GM21447 (cell line): Measurements from ENCODE around the gene ALKBH4.
"Not testable (repeated sequence)": the region's sequence is repeated elsewhere in the genome, so short reads cannot be mapped to it uniquely, and the experiment has no call there.

Experiments
- ATAC-seq: cut with Tn5 transposase; IDR thresholded peaks from one replicate; pipeline ENCODE4 v1.9.1; 2021; ENCODE audit not compliant: unreplicated experiment

ALKBH4 gene, protein sequence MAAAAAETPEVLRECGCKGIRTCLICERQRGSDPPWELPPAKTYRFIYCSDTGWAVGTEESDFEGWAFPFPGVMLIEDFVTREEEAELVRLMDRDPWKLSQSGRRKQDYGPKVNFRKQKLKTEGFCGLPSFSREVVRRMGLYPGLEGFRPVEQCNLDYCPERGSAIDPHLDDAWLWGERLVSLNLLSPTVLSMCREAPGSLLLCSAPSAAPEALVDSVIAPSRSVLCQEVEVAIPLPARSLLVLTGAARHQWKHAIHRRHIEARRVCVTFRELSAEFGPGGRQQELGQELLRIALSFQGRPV

DNA sequence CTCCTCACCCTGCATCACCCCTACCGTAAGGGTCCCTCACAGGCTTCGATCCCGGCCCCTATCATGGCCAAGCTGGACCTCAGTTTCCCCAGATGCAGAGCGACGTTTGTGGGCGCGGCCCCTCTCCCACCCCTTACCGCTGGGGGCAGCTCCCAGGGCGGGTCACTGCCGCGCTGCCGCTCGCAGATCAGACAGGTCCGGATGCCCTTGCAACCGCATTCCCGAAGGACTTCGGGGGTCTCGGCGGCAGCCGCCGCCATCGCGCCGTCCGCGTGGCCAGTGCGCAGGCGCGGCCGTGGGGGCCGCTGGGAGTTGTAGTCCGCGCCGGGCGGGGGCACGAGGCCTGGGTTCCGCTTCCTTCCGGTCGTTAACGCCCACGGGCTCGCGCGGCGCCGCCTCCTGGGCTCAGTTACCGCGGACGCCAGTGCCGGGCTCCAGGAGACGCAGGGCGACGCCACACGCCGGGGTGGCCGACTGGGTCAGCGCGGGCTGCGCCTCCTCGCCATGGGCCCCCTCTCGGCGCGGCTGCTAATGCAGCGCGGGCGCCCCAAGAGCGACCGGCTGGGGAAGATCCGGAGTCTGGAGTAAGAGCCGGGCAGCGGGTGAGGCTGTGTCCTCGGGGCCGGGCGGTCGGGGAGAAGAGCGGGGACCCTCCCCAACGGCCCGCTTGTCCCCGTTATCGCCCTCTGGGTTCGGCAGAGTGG is at the start of gene ALKBH4, which contains the start of gene LRWD1:
Gene ALKBH4 (minus strand): TSS at position 287 of the 704 bp plus-strand sequence. CDS start 27 bp downstream, at position 260.
Gene LRWD1 (plus strand): TSS at position 408 of the 704 bp plus-strand sequence. CDS start 97 bp downstream, at position 505.
- peak; percentile 88 for ATAC-seq

DNA sequence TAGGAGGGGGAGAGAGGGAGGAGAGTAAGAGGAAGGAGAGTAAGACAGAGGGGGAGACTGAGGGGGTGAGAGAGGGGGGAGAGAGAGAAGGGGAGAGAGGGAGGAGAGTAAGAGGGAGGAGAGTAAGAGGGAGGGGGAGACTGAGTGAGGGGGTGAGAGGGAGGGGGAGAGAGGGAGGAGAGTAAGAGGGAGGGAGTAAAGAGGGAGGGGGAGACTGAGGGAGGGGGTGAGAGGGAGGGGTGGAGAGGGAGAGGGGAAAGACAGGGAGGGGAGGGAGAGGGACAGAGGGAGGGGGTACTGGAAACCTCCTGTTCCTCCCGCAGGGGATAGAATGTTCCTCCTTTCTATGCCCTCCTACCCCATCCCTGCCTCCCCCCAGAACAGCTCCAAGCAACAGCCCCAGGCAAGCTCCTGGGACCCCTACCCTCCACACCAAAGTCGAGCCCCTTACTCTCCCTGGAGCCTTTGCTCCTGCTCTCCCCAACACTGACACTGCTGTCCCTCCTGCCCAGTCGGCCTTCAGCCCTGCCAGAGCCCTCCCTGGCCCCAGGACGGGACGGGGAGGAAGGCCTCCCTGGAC is 48.1 kb upstream of the ALKBH4 start:
- not testable (repeated sequence) for ATAC-seq

DNA sequence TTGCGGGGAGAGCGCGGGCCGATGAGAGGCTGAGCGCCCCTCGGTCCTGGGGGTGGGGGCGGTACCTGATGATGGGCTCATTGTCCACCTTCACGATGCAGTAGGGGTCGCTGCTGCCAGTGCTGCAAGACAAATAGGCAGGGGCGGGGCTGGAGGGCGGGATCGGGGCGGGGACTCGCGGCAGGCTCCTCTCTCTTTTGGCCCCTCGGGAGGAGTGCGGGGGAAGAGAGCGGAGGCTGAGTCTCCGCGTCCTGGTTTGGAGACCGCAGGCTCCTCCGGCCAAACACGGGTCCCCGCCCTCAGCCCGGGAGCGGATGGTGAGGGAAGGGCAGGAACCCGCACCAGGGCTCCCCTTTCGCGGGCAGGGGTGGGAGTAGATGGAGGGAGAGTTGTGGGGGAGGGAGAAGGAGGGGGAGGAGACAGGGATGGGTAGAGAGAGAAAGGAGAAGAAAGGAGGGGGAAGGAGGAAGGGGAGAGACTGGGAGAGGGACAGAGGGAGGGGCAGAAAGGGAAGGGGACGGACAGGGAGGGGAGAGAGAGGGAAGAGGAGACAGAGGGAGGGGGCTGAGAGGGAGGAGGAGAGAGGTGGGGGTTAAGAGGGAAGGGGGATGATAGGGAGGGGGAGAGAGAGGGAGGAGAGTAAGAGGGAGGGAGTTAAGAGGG is 47.3 kb upstream of the ALKBH4 start:
- ATAC-seq = peak; percentile 34

DNA sequence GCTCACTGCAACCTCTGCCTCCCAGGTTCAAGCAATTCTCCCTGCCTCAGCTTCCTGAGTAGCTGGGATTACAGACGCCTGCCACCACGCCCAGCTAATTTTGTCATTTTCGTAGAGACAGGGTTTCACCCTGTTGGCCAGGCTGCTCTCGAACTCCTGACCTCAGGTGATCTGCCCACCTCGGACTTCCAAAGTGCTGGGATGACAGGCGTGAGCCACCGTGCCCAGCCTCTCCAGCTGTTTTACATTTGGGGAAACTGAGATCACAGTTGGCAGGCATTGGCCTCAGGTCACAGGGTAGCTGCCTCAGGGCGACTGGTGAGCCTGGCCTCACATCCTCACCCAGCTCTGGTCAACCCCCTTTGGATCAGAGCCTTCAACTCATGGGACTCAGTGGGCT is 45.9 kb upstream of the ALKBH4 start:
- not testable (repeated sequence) for ATAC-seq

DNA sequence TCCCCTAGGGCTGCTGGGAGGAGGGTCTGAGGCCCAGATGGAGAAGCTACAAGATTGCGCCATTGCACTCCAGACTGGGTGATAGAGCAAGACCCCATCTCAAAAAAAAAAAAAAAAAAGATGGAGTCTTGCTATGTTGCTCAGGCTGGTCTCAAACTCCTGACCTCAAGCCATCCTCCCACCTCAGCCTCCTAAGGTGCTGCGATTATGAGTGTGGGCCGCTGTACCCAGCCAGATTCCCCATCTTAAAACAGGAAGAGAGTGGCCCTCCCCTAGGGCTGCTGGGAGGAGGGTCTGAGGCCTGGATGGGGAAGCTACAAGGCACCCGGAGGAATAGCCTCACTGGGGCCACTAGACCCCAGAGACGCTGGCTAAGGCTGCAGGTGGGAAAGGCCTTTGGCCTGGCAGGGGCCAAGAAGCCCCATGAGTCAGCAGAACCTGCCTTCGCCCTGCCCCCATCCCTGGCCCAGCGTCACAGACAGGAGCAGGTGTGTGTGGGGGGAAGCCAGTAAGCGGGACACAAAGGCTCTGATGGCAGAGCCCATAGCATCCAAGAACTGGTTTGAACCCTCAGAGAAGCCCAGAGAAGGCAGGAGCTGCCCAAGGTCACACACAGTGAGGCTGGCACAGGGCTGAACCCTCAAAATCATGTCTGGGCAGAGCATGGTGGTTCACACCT is 42.9 kb upstream of the ALKBH4 start:
- ATAC-seq = not testable (repeated sequence)

DNA sequence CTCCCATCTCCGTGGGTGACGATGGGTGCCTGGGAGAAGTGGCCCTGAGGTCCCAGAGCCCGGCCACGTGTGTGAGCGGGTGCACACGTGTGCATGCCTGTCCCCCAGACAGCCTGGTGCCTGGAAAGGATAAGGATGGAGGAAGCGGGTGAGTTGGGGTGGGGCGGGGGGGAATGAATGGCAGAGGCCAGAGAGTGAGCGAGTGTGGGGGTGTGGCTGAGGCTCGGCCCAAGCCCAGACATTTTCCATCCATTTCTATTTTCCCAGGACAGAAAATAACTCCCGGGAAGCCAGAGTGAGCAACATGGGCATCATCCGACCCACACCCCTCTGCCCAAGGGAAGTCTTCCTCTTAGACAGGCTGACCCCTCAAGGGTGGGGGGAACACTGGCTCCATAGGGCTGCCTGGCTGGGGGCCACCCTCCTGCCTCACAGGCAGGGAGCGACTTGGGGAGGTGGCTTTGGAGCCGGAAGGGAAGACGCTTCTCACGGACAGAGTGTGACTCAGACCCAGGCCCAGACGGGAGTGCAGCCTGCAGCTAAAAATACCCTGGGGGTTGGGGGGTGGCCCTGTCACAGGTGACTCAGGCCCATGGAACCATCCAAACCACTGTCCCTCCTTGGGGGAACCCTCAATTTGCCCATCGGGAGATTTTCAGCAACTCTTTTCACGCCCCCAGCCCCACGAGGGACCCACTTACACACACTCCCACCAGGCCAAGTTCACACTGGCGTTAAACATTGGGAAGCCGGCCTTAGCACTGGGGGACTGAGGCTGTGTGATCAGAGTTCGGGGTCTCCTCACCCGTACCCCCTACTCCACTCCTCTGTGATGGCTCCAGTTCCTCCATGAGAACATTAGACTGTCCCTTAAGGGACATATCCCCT is 40.9 kb upstream of the ALKBH4 start:
- ATAC-seq = not testable (repeated sequence)

DNA sequence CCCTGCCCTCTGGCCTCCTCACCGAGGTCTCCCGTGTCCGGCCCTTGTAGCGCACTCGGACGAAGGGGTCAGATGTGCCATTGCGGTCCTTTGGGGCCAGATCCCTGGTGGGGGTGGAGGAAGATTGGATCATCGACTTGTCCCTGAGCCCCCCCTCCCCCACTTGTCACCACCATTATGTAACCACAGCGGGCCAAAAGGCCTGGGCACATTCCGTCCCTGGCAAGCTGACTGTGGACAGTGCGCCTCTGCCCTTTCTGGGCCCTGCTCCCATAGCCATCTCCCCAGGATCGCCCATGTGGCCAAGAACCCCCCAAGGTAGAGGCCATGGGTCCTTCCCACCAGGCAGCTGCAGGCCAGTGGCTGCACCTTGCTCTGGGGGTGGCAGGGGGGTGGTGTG is 38.5 kb upstream of the ALKBH4 start:
- not testable (repeated sequence) for ATAC-seq

DNA sequence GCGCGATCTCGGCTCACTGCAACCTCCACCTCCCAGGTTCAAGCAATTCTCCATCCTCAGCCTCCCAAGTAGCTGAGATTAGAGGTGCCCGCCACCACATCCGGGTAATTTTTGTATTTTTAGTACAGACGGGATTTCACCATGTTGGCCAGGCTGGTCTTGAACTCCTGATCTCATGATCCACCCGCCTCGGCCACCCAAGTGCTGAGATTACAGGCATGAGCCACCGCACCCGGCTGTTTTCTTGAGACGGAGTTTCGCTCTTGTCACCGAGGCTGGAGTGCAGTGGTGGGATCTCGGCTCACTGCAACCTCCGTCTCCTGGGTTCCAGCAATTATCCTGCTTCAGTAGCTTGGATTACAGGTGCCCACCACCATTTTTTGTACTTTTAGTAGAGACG is 33.7 kb upstream of the ALKBH4 start:
- ATAC-seq = not testable (repeated sequence)

DNA sequence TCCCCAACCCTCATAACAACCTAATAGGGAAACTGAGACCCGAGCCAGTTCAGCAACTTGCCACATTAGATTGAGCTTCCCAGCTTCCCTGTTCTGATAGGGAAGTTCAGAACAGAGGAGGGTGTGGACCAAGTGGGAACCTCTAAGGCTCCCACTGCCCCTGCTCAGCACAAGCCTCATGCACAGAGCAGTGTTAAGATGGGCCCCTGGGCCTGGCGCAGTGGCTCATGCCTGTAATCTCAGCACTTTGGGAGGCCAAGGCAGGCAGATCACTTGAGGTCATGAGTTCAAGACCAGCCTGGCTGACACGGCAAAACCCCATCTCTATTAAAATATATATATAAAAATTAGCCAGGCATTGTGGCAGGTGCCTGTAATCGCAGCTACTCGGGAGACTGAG is 32.6 kb upstream of the ALKBH4 start:
- not testable (repeated sequence) for ATAC-seq

DNA sequence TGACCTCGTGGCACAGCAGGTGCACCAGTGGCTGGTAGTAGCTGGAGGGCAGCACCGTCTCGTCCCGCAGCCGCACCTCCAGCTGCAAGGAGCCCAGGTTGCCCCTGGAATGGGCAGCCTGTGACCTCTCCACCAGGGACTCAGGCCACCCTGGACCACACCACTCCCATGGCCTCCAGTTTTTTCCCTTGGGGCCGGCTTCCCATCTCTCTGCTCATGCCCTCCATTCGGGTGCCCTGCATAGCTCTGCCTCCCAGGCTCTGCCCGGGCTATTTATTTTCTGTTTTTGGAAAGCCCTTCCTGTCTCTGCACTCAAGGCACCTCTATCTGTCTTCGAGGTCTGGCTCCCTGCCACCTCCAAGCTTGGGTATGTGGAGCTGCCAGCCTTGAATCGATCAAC is 32.2 kb upstream of the ALKBH4 start:
- ATAC-seq = not testable (repeated sequence)

DNA sequence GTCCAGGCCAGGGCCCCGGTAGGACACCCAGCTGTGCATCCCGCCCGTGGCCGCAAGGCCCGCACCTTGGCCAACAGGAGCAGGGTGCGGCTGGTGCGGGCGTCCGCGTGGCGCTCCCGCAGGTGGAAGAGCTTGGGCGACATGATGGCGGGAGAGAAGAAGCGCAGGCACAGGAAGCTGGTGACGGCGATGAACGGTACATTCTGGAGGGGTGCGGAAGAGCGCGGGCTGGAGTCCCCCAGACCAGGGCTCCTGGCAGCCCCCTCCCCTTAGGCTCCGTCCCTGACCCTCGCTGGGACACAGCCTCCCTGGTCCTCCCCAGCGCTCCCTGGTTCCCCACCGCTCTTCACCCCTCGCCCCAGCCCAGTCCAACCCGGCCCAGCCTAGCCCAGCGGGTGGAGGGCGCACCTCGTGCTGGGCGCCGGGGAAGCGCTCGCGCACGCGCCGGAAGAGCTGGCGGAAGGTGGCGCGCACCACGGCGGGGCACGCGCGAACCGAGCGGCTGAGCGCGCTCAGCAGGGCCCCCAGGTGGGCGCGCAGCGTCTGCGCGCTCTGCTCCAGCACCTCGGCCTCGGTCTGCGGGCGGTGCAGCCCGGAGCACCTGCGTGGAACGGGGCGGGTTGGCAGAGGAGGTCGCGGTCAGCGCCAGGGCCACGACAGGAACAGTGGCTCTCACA is 29.9 kb upstream of the ALKBH4 start:
- ATAC-seq = peak; percentile 54

DNA sequence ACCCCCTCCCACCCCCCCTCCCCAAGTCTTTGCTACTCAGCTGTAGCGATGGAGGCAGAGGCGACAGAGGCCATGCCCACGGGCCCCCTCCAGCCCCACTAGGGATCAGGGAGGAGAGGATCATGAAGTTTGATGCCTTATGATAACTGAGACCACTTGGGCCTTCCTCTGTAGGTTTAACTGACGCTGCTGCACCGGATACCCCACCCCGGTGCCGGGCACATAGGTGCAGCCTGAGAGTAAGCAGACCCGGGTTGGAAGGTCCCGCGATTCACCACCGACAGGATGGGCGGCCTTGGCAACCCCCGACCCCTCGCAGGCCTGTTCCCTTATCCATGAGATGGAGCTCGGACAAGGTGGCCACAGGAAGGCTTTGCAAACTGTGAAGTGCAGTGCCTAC is 29.4 kb upstream of the ALKBH4 start:
- ATAC-seq = peak; percentile 0

DNA sequence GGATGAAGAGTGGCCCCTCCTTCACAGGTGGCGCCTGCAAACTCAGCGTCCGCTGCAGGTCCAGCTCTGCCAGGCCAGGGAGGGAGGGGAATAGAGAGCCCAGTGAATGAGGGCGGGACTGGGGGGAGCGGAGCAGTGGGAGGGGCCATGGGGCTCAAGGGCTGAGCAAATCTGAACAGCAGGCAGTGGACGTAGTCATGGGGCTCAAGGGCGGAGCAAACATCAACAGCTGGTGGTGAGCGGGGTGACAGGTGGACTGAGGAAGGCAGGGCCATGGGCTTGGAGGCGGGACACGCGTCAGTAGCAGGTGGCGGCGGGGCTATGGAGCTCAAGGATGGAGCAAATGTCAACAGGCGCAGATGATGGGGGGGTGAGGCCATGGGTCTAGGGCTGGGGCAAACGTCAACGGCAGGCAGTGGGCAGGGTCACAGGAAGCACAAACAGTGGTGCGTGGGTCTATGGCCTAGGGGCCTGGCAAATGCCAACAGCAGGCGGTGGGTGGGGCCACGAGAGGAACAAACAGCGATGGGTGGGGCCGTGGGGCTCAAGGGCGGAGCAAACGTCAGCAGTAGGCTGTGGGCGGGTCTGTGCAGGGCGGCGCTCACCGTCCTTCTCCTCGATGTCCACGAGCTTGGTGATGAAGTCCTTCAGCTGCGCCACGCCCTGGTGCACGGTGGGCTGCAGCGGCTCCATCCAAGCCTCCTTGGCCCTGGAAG is 28.7 kb upstream of the ALKBH4 start:
- ATAC-seq = peak; percentile 40

DNA sequence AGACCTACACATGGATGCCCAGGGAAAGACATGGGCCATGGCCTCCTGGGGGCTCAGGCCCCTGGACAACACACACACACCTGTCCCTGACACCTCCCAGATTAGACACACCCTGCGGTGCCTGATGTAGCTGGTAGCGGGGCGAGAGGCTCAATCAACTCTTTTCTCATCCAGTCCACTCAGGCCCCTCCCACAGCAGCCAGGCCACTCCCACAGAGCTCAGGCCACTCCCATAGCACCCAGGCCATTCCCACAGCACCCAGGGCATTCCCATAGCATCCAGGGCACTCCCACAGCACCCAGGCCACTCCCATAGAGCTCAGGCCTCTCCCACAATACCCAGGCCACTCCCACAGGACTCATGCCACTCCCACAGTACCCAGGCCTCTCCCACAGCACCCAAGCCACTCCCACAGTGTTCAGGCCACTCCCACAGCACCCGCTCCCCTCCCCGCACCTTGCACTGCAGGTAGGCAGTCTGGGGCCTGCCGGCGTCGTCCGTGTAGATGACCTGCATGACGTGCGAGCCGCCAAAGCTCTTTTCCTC is 25.9 kb upstream of the ALKBH4 start:
- peak; percentile 51 for ATAC-seq

DNA sequence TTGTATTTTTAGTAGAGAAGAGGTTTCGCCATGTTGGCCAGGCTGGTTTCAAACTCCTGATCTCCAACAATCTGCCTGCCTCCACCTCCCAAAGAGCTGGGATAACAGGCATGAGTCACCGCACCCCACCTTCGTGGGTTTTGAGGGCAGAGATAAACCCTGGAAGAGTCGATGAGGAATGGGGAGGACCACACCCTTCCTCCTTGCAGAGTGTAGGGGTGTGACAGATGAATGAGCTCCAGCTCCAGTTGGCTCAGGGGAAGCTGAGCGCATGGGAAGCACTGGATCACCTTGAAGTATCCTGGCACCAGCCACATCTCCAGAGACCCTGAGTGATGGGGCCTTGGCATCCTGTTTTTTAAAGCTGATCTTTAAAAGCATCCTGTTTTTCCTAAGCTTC is 19.7 kb upstream of the ALKBH4 start:
- ATAC-seq = not testable (repeated sequence)

DNA sequence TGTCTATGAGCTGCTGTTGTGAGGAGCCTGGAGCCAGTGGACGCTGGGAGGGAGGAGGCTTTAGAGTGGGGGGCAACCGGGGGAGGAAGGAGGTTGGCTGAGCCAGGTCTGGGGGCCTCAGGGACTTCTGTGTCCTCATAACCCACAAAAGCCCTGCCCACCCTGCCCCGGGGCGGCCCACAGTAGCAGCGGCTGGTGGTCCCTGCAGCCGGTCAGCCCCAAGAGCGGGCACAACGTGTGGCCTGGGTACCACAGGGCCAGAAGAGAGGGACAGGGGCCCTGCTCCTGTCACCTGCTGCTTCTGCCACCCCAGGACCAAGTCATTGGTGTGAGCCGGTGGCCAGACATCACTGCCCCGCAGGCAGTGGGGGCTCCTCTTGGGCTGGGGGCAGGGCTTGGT is 17.3 kb upstream of the ALKBH4 start:
- ATAC-seq = not testable (repeated sequence)

DNA sequence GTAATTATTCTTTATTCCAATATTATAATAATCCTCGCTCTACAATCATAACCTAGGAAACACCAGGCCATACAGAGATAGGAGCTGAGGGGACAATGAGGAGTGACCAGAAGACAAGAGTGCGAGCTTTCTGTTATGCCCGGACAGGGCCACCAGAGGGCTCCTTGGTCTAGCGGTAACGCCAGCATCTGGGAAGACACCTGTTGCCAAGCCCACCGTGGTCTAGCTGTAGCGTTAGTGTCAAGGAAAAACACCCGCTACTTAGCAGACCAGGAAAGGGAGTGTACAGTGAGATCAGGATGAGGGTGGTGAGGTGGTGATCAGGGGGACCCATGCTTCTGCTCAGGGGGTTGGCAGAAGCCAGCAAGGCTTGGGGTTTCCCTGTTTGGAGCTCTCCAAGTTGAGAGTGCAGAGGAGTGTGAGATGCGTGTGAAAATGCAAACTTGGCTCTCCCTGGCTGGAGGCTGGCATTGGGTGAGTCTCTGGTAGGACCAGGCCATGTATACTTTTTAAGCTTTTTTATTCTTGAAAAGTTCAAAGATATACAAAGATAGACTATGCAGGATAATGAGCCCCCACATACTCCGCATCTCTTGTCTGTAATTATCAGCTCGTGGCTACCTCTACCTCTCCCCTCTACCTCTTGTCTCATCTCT is 15.4 kb upstream of the ALKBH4 start:
- not testable (repeated sequence) for ATAC-seq

DNA sequence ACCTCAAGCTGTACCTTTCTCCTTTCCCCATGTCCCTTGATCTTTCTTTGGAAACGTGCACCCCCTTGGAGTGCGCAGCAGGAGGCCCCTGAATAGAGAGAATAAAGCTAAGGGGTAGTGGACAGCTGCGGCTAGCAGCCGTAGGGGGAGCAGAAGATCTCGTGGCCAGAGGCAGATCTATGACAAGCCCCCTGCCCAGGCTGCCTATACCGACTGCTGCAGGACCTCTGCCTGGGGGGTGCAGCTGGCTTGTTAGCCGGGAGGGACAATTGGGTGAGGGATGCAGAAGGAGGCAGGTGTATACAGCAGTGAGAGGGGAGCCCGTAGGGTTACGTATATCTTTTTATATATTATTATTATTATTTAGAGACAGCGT is 14.5 kb upstream of the ALKBH4 start:
- ATAC-seq = peak; percentile 36
